Heart left ventricle (tissue), 13 donors: Measurements from ENCODE around the gene NABP2.
A peak's percentile ranks its signal among the peaks of the same experiment; 100 is the strongest.

Experiments
- POLR2A ChIP-seq, 2 donors: fragments of 450-650 bp; IDR thresholded peaks; one replicate each; pipeline ENCODE4 v1.6.1; 2017; ENCODE audit warnings: antibody characterized with exemption in 2 of 2, mild to moderate bottlenecking in 2 of 2, moderate library complexity in 2 of 2
- TF ChIP-seq, protein P1 (sequence below), 12 donors: fragments of 200-600 bp; sonication (generic) in 4 of 12; IDR thresholded peaks; one replicate each; pipeline versions ENCODE4 v1.5.0 to v1.8.0; 2018 to 2022; ENCODE audit warnings: antibody characterized with exemption in 12 of 12, mild to moderate bottlenecking in 5 of 12
- donor health status: ischemic (EF 13 %, LVEDD 7.1; RV severe dilation, severe dysfunction).
- donor health status: DM: no; HTN: yes; CAD: no.
- donor health status: DM: no; HTN: no; CAD: no.
- donor health status: ischemic (EF 25% LVEDD 6.9; RV normal size, moderate dysfunction).
- donor health status: ischemic (EF 25% LVEDD 5.7; RV mildly dilated, moderate dysfunction).
- donor health status: ischemic (EF 35%, LVEDD 5.7; RV mildly dilated, moderate dysfunction).
- donor health status: nonischemic (EF 11% LVEDD 7.7; RV severe dilation, severe dysfunction).
- donor health status: DM: yes; HTN: yes; CAD: no.
- donor health status: PGD.
- donor health status: ischemic (EF 29% LVEDD 5.4; RV normal size, mild dysfunction).
- donor health status: nonischemic (EF 23%, LVEDD 6.1; RV moderate dilation, normal function).

DNA sequence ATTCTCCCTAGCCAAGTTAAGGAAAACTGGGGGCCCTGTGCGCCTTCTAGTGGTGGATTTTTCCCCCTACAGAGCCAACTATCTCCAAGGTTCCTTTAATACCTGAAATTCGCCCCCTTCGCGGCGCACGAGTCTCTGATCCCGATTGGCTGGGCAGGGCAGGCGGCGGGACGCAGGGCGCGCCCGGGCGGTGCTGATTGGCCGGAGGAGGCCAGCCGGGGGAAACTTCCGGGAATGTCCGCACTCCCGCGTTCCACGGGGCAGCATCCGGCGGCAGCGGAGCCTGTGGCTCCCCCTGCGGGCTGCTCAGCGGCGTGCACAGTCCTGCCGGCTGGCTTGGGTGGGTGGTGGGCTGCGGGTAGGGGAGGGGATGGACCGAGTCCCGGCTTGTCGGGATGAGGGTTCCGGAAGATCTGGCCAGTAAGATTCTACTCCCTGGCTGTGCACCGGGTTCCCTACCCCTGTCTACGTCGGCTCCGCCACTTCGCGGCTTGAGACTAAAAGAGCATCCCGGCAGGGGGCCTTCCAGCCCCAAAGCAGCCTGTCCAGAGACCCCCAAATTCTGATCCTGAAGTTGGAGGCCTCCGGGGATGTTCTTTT is at the start of gene NABP2:
- TF ChIP-seq, protein P1, sequence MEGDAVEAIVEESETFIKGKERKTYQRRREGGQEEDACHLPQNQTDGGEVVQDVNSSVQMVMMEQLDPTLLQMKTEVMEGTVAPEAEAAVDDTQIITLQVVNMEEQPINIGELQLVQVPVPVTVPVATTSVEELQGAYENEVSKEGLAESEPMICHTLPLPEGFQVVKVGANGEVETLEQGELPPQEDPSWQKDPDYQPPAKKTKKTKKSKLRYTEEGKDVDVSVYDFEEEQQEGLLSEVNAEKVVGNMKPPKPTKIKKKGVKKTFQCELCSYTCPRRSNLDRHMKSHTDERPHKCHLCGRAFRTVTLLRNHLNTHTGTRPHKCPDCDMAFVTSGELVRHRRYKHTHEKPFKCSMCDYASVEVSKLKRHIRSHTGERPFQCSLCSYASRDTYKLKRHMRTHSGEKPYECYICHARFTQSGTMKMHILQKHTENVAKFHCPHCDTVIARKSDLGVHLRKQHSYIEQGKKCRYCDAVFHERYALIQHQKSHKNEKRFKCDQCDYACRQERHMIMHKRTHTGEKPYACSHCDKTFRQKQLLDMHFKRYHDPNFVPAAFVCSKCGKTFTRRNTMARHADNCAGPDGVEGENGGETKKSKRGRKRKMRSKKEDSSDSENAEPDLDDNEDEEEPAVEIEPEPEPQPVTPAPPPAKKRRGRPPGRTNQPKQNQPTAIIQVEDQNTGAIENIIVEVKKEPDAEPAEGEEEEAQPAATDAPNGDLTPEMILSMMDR (IDR thresholded peaks at IDR 0.05): peak; percentile 66 to 98 (median 91)
- peak in 1 of 2 donors; percentile 55 for TF ChIP-seq POLR2A (IDR thresholded peaks at IDR 0.05)
